Ovary (tissue), 9 donors: ENCODE measurements around the gene WDR18. TPM values are rescaled to one million over a fixed set of nuclear protein-coding genes. Genes with fewer than 3 reads are reported as not detected.

Experiments used
- DNase-seq, 5 donors: peaks; one replicate each; pipeline ENCODE4 v3.0.0-alpha.2; 2019 to 2020
- H3K27ac ChIP-seq, 2 donors: fragments of 200-600 bp; one replicate each; pipeline versions ENCODE4 v1.5.1 to v1.8.0; 2019 to 2022
- H3K27me3 ChIP-seq: fragments of 200-600 bp; one replicate; pipeline ENCODE4 v1.8.0; 2022
- H3K36me3 ChIP-seq: fragments of 200-600 bp; sonication (generic); one replicate; pipeline ENCODE4 v1.5.1; 2019
- H3K4me1 ChIP-seq: one replicate; pipeline ENCODE4 v1.8.1; 2013; ENCODE audit warnings: mild to moderate bottlenecking, moderate library complexity; ENCODE audit not compliant: insufficient read depth
- H3K4me3 ChIP-seq: fragments of 200-600 bp; sonication (generic); one replicate; pipeline ENCODE4 v1.5.1; 2017
- H3K9me3 ChIP-seq, 2 donors: fragments of 200-600 bp in 1 of 2; sonication (generic) in 1 of 2; one replicate each; pipeline versions ENCODE4 v1.5.1 to v1.8.1; 2013 to 2019; ENCODE audit warnings: mild to moderate bottlenecking in 1 of 2, moderate library complexity in 1 of 2
- EP300 ChIP-seq: sonication (generic); formaldehyde crosslinking; IDR thresholded peaks from one replicate; pipeline ENCODE4 v1.6.1; 2017; ENCODE audit warnings: antibody characterized with exemption
- POLR2A ChIP-seq: fragments of 450-650 bp; IDR thresholded peaks from one replicate; pipeline ENCODE4 v1.6.1; 2017; ENCODE audit warnings: antibody characterized with exemption, mild to moderate bottlenecking, moderate library complexity
- WGBS, 3 donors: extraction: QIAGEN DNeasy Blood & Tissue Kit in 1 of 3; methylation state at CpG; one replicate each; pipeline versions ENCODE4 v1.1.5 to v1.1.7; 2013 to 2017; 5-methylcytosine and 5-hydroxymethylcytosine counted together
- intact Hi-C, 4 donors: fragments of 100-400 bp; cut with DNase I; formaldehyde crosslinking; loops; one replicate each; pipeline versions ENCODE4 v1.11.0 to v1.15.1; 2022 to 2023
- polyA plus RNA-seq, 2 donors: library from polyadenylated mRNA; stranded (reverse); fragments of 200-250 nt in 1 of 2; fragments of 350-450 nt in 1 of 2; fragmentation: Illumina TruSeq in 1 of 2; extraction: RNeasy Lipid Tissue Mini Kit (QIAGEN cat#74804) in 1 of 2; gene quantifications; one replicate each; pipeline ENCODE4 v1.2.3, GENCODE V29; 2013 to 2014
- total RNA-seq, 7 donors: library from RNA; depleted of rRNA in 2 of 7; stranded (reverse); fragments of >200 nt in 2 of 7; fragmentation: NEBNext Ultra II Directional in 3 of 7; extraction: Animal tissue kit (Norgen Biotek cat#: 25700) in 3 of 7; gene quantifications; one replicate each; pipeline versions ENCODE4 v1.1.0 to v1.2.4, GENCODE V29; 2016 to 2023
- TF ChIP-seq, protein P1 (sequence below), 3 donors: fragments of 450-650 bp in 2 of 3; fragments of 200-600 bp in 1 of 3; IDR thresholded peaks; one replicate each; pipeline versions ENCODE4 v1.5.1 to v1.8.0; 2016 to 2022; ENCODE audit warnings: antibody characterized with exemption in 3 of 3, mild to moderate bottlenecking in 1 of 3
- donor health status: DM: no; HTN: no; CAD: no; lungs with moderate emphysema.
- donor health status: DM: no; HTN: no; CAD: no.
- donor health status: Bipolar disorder and iron deficiency.
- donor health status: DM: yes; HTN: yes; CAD: no.
- donor health status: DM: no; HTN: no; CAD: no.
- donor health status: DM: yes; HTN: yes; CAD: no.

The WDR18 gene
- total and polyA plus RNA-seq, 9 donors: 3.5 to 45.6 (median 24.5) TPM

DNA sequence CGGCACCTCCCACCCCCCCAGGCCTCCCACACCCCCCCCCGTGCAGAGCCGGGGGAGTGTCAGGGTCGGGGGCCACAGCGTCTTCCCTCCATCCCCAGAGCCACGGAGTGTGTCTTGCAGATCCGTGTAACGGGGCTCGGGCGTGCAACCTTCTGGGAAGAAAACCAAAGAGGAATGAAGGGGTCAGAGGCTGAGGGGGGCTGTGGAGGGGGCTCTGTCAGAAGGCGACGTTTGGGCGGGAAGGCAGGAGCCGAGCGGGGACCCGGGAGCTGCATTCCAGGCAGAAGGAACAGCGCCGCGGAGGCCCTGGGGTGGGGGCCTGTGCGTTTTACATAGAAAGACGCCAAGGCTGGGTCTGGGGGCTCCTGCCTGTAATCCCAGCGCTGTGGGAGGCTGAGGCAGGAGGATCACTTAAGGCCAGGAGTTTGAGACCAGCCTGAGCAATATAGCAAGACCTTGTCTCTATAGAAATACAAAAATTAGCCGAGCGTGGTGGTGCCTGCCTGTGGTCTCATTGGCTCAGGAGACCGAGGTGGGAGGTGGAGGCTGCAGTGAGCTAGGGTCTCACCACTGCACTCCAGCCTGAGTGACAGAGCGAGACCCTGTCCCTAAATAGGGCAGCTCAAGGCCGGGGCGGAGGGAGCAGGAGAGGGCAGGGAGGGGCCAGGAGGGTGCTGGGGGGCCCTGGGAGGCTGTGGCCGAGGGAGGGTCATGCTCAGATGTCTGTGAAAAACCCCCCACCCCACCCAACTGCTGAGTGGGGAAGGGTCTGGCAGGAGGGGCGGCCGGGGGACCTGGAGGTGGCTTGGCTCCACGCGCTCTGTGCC is 30.5 kb upstream of the WDR18 start:
- 38 to 49% (median 47%) methylated on average over 33 of the region's 33 CpGs for WGBS, 3 donors
- Histone ChIP-seq H3K9me3 (no peaks in the 10 kb centered on the region), H3K4me3 (no peak overlapping the region), H3K36me3 (no peaks in the 10 kb centered on the region), H3K27me3 (no peaks in the 10 kb centered on the region), H3K27ac (no peak overlapping the region), H3K4me1 (peaks cover 3% of the 10 kb centered on the region)
- TF ChIP-seq POLR2A: no peak
- TF ChIP-seq, protein P1, sequence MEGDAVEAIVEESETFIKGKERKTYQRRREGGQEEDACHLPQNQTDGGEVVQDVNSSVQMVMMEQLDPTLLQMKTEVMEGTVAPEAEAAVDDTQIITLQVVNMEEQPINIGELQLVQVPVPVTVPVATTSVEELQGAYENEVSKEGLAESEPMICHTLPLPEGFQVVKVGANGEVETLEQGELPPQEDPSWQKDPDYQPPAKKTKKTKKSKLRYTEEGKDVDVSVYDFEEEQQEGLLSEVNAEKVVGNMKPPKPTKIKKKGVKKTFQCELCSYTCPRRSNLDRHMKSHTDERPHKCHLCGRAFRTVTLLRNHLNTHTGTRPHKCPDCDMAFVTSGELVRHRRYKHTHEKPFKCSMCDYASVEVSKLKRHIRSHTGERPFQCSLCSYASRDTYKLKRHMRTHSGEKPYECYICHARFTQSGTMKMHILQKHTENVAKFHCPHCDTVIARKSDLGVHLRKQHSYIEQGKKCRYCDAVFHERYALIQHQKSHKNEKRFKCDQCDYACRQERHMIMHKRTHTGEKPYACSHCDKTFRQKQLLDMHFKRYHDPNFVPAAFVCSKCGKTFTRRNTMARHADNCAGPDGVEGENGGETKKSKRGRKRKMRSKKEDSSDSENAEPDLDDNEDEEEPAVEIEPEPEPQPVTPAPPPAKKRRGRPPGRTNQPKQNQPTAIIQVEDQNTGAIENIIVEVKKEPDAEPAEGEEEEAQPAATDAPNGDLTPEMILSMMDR (IDR thresholded peaks at IDR 0.05): no peak
- DNase-seq: peak in 1 of 5 donors; percentile 16
- intact Hi-C loops: no loop called here

DNA sequence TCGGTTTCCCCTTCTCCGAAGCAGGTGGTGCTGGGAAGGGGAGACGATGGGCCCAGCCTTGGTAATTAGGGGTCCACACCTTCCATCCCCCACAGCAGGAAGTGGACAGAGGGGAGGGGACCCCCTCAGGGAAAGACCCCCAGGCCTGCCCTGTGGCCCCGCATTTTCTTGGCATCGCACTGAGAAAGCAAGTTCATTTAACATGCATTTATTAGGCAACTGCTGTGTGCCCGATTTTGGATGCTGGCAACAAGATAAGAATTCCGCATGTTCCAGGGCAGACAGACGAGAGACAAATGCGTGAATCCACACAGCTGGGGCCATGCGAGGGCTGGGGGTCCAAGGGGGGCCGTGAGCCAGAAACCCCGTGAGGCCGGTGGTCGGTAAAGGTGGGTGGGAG is 29.9 kb upstream of the WDR18 start:
- no peaks in the 10 kb centered on the region for H3K36me3 ChIP-seq
- H3K4me3 ChIP-seq: no peak overlapping the region
- no peaks in the 10 kb centered on the region for H3K27me3 ChIP-seq
- 77 to 81% (median 77%) methylated on average over 14 of the region's 14 CpGs for WGBS, 3 donors
- TF ChIP-seq, protein P1 (IDR thresholded peaks at IDR 0.05): no peak
- TF ChIP-seq POLR2A (no peak), EP300 (no peak)
- H3K9me3 ChIP-seq: no peaks in the 10 kb centered on the region
- H3K27ac ChIP-seq: no peak overlapping the region
- H3K4me1 ChIP-seq: peaks cover 3% of the 10 kb centered on the region
- peak in 1 of 5 donors; percentile 16 for DNase-seq
- intact Hi-C loops: no loop called here

DNA sequence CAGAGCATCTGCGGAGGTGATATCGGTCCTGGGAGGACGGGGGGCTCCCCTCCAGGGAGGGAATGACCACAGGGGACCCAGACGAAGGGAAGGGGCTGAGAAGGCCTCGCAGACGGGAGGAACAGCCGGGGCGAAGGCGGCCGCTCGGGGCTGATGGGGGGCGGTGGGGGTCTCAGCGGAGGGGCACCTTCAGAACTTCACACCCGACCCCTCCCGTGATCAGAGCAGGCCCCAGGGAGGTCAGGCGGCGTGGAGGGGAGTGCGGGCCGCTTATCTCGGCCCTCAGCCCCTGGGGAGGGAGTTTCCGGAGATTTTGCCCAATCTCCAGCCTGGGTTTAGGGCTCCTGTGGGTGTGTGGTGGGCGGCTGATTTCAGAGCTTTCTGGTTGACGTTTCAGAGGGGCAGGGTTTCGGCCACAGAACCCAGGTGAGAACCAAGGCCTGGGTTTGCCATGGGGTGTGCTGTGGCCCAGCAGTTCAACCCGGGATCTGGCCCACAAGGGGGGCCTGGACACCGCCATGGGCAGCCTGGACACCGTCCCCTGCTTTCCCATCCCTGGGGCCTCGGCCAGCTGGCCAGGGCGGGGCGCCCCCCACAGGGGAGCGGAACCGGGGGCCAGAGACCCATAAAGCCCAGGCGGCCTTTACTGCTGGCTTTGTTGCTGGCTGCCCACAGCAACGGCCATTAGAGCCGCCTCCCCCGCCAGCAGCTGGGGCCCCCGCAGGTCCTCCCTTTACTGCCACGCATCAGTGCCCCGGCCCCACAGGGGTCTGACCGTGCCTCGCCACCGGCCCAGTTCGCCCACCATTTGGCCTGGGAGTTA is 29.3 kb upstream of the WDR18 start:
- WGBS, 3 donors: 82 to 85% (median 84%) methylated on average over 39 to 43 of the region's 43 CpGs
- no peak overlapping the region for H3K27ac ChIP-seq
- H3K27me3 ChIP-seq: no peaks in the 10 kb centered on the region
- H3K36me3 ChIP-seq: no peaks in the 10 kb centered on the region
- peaks cover 3% of the 10 kb centered on the region for H3K4me1 ChIP-seq
- no peaks in the 10 kb centered on the region for H3K9me3 ChIP-seq
- TF ChIP-seq, protein P1 (IDR thresholded peaks at IDR 0.05): no peak
- TF ChIP-seq POLR2A: no peak
- no peak for TF ChIP-seq EP300
- intact Hi-C loops: loop anchor here in 1 of 4 donors (5.0 kb wide), 1 partner anchor 408 kb away; no protein-coding TSS in a partner anchor
- DNase-seq: peak in 1 of 5 donors; percentile 16
- no peak overlapping the region for H3K4me3 ChIP-seq
